CD14-positive monocyte (primary cell): ENCODE results near the gene PLA2G2A. TPM values are rescaled to one million over a fixed set of nuclear protein-coding genes. Genes with fewer than 3 reads are reported as not detected.
"Not testable (repeated sequence)": the region's sequence is repeated elsewhere in the genome, so short reads cannot be mapped to it uniquely, and the experiment has no call there.

Source experiments
- DNase-seq, 3 donors: peaks; one replicate each; pipeline ENCODE4 v3.0.0-alpha.2; 2011 to 2022
- H2AFZ ChIP-seq: 2 replicates; pipeline ENCODE4 v1.6.0; 2012; ENCODE audit warnings: mild to moderate bottlenecking, low read depth, low read length, inconsistent platforms; ENCODE audit not compliant: insufficient read depth, poor library complexity, severe bottlenecking
- H3K27ac ChIP-seq, 2 donors: 1 replicate in 1 of 2; 2 replicates in 1 of 2; pipeline ENCODE4 v1.5.1; 2012 to 2013; ENCODE audit warnings: low read length in 2 of 2, control low read depth in 1 of 2, inconsistent platforms in 1 of 2, low read depth in 1 of 2, mild to moderate bottlenecking in 1 of 2
- H3K27me3 ChIP-seq, 2 donors: one replicate each; pipeline versions ENCODE4 v1.6.0 to v1.6.1; 2011 to 2013; ENCODE audit warnings: low read length in 2 of 2; ENCODE audit not compliant: control insufficient read depth in 2 of 2, insufficient read depth in 2 of 2
- H3K36me3 ChIP-seq, 2 donors: replicated peaks in 1 of 2; 1 replicate in 1 of 2; 2 replicates in 1 of 2; pipeline versions ENCODE4 v1.5.1 to v1.6.1; 2012 to 2013; ENCODE audit warnings: low read length in 2 of 2, control low read depth in 1 of 2, inconsistent platforms in 1 of 2, mild to moderate bottlenecking in 1 of 2; ENCODE audit not compliant: insufficient read depth in 2 of 2, control insufficient read depth in 1 of 2
- H3K4me1 ChIP-seq, 2 donors: 1 replicate in 1 of 2; 2 replicates in 1 of 2; pipeline versions ENCODE4 v1.5.1 to v1.6.1; 2012 to 2013; ENCODE audit warnings: low read length in 2 of 2, control low read depth in 1 of 2, inconsistent platforms in 1 of 2, mild to moderate bottlenecking in 1 of 2, moderate library complexity in 1 of 2; ENCODE audit not compliant: insufficient read depth in 2 of 2, control insufficient read depth in 1 of 2
- H3K4me2 ChIP-seq: replicated peaks from 2 replicates; pipeline ENCODE3; 2012; ENCODE audit warnings: low read length, moderate library complexity, mild to moderate bottlenecking; ENCODE audit not compliant: poor library complexity, severe bottlenecking; ENCODE audit errors: extremely low read depth
- H3K4me3 ChIP-seq, 3 experiments: fragments of 200-600 bp in 1 of 3; sonication (generic) in 1 of 3; replicated peaks in 1 of 3; 1 replicate in 2 of 3; 2 replicates in 1 of 3; pipeline ENCODE4 v1.5.1; 2011 to 2013; ENCODE audit warnings: low read length in 3 of 3, mild to moderate bottlenecking in 3 of 3, control low read depth in 2 of 3, low read depth in 2 of 3, inconsistent platforms in 1 of 3, moderate library complexity in 1 of 3
- H3K79me2 ChIP-seq: 2 replicates; pipeline ENCODE4 v1.6.0; 2012; ENCODE audit warnings: mild to moderate bottlenecking, control low read depth, inconsistent platforms, low read length, moderate library complexity; ENCODE audit not compliant: insufficient read depth
- H3K9ac ChIP-seq: 2 replicates; pipeline ENCODE4 v1.6.0; 2017; ENCODE audit warnings: low read length, mild to moderate bottlenecking; ENCODE audit not compliant: insufficient read depth, poor library complexity, severe bottlenecking
- H3K9me3 ChIP-seq, 2 donors: replicated peaks in 1 of 2; 1 replicate in 1 of 2; 2 replicates in 1 of 2; pipeline versions ENCODE4 v1.5.1 to v1.6.1; 2012 to 2013; ENCODE audit warnings: low read length in 2 of 2, control low read depth in 1 of 2; ENCODE audit not compliant: control insufficient read depth in 1 of 2, insufficient read depth in 1 of 2
- H4K20me1 ChIP-seq: 2 replicates; pipeline ENCODE4 v1.6.0; 2012; ENCODE audit warnings: mild to moderate bottlenecking, low read length, control low read depth, moderate library complexity; ENCODE audit not compliant: insufficient read depth
- H3K27ac Mint-ChIP-seq, 7 donors: one replicate each; pipeline ENCODE4 v1.8.0; 2020; ENCODE audit warnings: mild to moderate bottlenecking in 7 of 7, mixed read lengths in 7 of 7, moderate library complexity in 6 of 7, inconsistent platforms in 2 of 7
- H3K27me3 Mint-ChIP-seq, 3 donors: one replicate each; pipeline ENCODE4 v1.8.0; 2021 to 2022; ENCODE audit warnings: low read depth in 3 of 3, mild to moderate bottlenecking in 3 of 3, mixed read lengths in 3 of 3, moderate library complexity in 3 of 3, inconsistent platforms in 1 of 3
- H3K36me3 Mint-ChIP-seq, 2 donors: one replicate each; pipeline ENCODE4 v1.8.0; 2020; ENCODE audit warnings: mixed read lengths in 2 of 2, inconsistent platforms in 1 of 2, mild to moderate bottlenecking in 1 of 2
- H3K4me1 Mint-ChIP-seq: one replicate; pipeline ENCODE4 v1.8.0; 2020; ENCODE audit warnings: mild to moderate bottlenecking, mixed read lengths
- H3K4me3 Mint-ChIP-seq, 2 donors: one replicate each; pipeline ENCODE4 v1.8.0; 2020; ENCODE audit warnings: mild to moderate bottlenecking in 2 of 2, mixed read lengths in 2 of 2, moderate library complexity in 1 of 2
- H3K9me3 Mint-ChIP-seq, 7 donors: one replicate each; pipeline ENCODE4 v1.8.0; 2020 to 2022; ENCODE audit warnings: mixed read lengths in 7 of 7, mild to moderate bottlenecking in 6 of 7, moderate library complexity in 6 of 7, inconsistent platforms in 2 of 7
- WGBS: methylation state at CpG from one replicate; pipeline ENCODE4 v1.1.5; 2013; ENCODE audit warnings: missing lambda C conversion rate; ENCODE audit not compliant: insufficient coverage; 5-methylcytosine and 5-hydroxymethylcytosine counted together
- intact Hi-C, 2 donors: fragments of 100-400 bp; cut with micrococcal nuclease; formaldehyde crosslinking; loops; one replicate each; pipeline versions ENCODE4 v1.15.0 to v1.15.1; 2023
- polyA plus RNA-seq, 3 donors: library from polyadenylated mRNA; depleted of rRNA in 1 of 3; unstranded in 2 of 3; stranded (reverse) in 1 of 3; fragments of 300-500 nt in 2 of 3; fragments of >200 nt in 1 of 3; fragmentation: Illumina TruSeq in 2 of 3; gene quantifications; 1 replicate in 2 of 3; 2 replicates in 1 of 3; pipeline ENCODE4 v1.2.3, GENCODE V29; 2012 to 2021
- TF ChIP-seq, protein P1 (sequence below): fragments of 200-600 bp; IDR thresholded peaks from one replicate; pipeline ENCODE4 v1.8.0; 2022; ENCODE audit warnings: antibody characterized with exemption, mild to moderate bottlenecking

The PLA2G2A gene
- polyA plus RNA-seq, 3 donors: not detected

DNA sequence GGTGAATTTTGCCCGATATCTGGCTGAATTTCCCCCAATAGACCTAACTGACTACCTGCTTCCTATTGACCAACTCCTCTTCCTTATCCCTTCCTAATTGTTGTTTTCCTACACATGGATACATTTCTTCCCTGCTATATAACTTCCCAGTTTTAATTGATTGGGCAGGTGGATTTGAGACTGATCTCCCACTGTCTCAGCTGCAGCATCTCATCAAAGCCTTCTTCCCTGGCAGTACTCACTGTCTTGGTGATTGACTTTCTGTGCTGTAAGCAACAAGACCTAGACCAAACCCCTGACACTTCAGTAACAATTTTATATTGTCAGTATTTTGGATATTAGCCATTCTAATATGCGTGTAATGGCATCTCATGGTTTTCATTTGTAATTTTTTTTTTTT lies 11.3 kb upstream of the PLA2G2A start:
- Histone ChIP-seq H3K79me2 (no peaks in the 10 kb centered on the region), H3K4me3 (no peak overlapping the region), H3K27me3 (peaks cover 0 to 3% of the 10 kb centered on the region in 2 donors), H3K4me2 (no peak overlapping the region), H3K9me3 (peaks cover 0 to 3% of the 10 kb centered on the region in 2 donors), H3K4me1 (no peaks in the 10 kb centered on the region), H3K27ac (no peak overlapping the region), H4K20me1 (no peaks in the 10 kb centered on the region), H3K9ac (no peak overlapping the region), H2AFZ (no peak overlapping the region), H3K36me3 (no peaks in the 10 kb centered on the region)
- TF ChIP-seq, protein P1, sequence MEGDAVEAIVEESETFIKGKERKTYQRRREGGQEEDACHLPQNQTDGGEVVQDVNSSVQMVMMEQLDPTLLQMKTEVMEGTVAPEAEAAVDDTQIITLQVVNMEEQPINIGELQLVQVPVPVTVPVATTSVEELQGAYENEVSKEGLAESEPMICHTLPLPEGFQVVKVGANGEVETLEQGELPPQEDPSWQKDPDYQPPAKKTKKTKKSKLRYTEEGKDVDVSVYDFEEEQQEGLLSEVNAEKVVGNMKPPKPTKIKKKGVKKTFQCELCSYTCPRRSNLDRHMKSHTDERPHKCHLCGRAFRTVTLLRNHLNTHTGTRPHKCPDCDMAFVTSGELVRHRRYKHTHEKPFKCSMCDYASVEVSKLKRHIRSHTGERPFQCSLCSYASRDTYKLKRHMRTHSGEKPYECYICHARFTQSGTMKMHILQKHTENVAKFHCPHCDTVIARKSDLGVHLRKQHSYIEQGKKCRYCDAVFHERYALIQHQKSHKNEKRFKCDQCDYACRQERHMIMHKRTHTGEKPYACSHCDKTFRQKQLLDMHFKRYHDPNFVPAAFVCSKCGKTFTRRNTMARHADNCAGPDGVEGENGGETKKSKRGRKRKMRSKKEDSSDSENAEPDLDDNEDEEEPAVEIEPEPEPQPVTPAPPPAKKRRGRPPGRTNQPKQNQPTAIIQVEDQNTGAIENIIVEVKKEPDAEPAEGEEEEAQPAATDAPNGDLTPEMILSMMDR: no peak
- H3K36me3 Mint-ChIP-seq: no peaks in the 10 kb centered on the region
- peaks cover 0 to 6% (median under 1%) of the 10 kb centered on the region in 7 donors for H3K9me3 Mint-ChIP-seq
- no peak overlapping the region for H3K4me3 Mint-ChIP-seq
- H3K27ac Mint-ChIP-seq: no peak overlapping the region
- H3K27me3 Mint-ChIP-seq: peaks cover 20 to 33% (median 22%) of the 10 kb centered on the region in 3 donors
- no peak for DNase-seq
- intact Hi-C loops: no loop called here
- H3K4me1 Mint-ChIP-seq: peaks cover 2% of the 10 kb centered on the region
- WGBS: no CpG with 5 or more reads among the region's 2 CpGs

DNA sequence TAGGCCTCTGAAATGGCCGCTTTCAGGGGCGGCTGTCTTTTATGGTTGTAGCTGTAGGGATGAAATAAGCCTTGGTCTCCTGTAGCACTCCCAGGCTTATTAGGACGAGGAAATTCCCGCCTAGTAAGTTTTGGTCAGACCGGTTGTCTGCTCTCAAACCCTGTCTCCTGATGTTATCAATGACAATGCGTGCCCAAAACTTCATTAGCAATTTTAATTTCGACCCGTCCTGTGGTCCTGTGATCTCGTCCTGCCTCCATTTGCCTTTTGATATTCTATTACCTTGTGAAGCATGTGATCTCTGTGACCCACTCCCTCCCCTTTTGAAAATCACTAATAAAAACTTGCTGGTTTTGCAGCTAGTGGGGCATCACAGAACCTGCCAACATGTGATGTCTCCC lies 10.8 kb upstream of the PLA2G2A start:
- DNase-seq, H3K36me3 ChIP-seq, intact Hi-C loops, H3K36me3 Mint-ChIP-seq, H3K4me1 ChIP-seq, H4K20me1 ChIP-seq, H3K27me3 ChIP-seq, H3K27ac ChIP-seq, H3K9me3 Mint-ChIP-seq, H3K4me2 ChIP-seq, H2AFZ ChIP-seq, H3K4me3 Mint-ChIP-seq, H3K79me2 ChIP-seq, H3K9me3 ChIP-seq, H3K4me3 ChIP-seq, H3K4me1 Mint-ChIP-seq, H3K27ac Mint-ChIP-seq, H3K9ac ChIP-seq: not testable (repeated sequence)
- WGBS: 53% methylated on average over 5 of the region's 9 CpGs
- peaks cover 20 to 35% (median 22%) of the 10 kb centered on the region in 3 donors for H3K27me3 Mint-ChIP-seq
